HepG2 (cell line): ENCODE measurements around the gene ZFPL1. TPM values are rescaled to one million over a fixed set of nuclear protein-coding genes. Genes with fewer than 3 reads are reported as not detected.

ENCODE experiments used
- CC2D1A ChIP-seq: sonication (generic); formaldehyde crosslinking; IDR thresholded peaks from 2 replicates; pipeline ENCODE4 v1.8.1; 2023; ENCODE audit warnings: mild to moderate bottlenecking, missing genetic modification reagents
- MEIS1 ChIP-seq: sonication (generic); formaldehyde crosslinking; IDR thresholded peaks from 2 replicates; pipeline ENCODE4 v1.9.0; 2021; ENCODE audit warnings: mild to moderate bottlenecking, missing genetic modification reagents, moderate library complexity, borderline replicate concordance
- POLR2A ChIP-seq, 2 experiments: IDR thresholded peaks; 2 replicates each; pipeline ENCODE4 v1.6.1; 2011; ENCODE audit warnings: low read depth in 2 of 2, low read length in 2 of 2, mild to moderate bottlenecking in 1 of 2, moderate library complexity in 1 of 2; ENCODE audit not compliant: insufficient read depth in 1 of 2
- ZNF235 ChIP-seq: sonication (generic); formaldehyde crosslinking; IDR thresholded peaks from 2 replicates; pipeline ENCODE4 v1.8.1; 2023; ENCODE audit warnings: mild to moderate bottlenecking, missing genetic modification reagents, borderline replicate concordance
- polyA plus RNA-seq, 8 experiments: library from polyadenylated mRNA; depleted of rRNA in 3 of 8; stranded (reverse) in 7 of 8; unstranded in 1 of 8; fragments of >200 nt; fragmentation: Illumina TruSeq in 4 of 8; extraction: Trizol in 4 of 8; gene quantifications; 2 replicates each; pipeline versions ENCODE4 v1.2.1 to v1.2.3, GENCODE V29; 2011 to 2016; ENCODE audit warnings: low read depth in 4 of 8, missing spikeins in 1 of 8, mixed read lengths in 1 of 8; ENCODE audit not compliant: insufficient read depth in 1 of 8
- total RNA-seq, 5 experiments: library from RNA; depleted of rRNA; stranded (reverse); fragments of >200 nt; fragmentation: Illumina TruSeq; extraction: Trizol; gene quantifications; 2 replicates each; pipeline ENCODE4 v1.2.3, GENCODE V29; 2016; ENCODE audit warnings: low read depth in 1 of 5
- TF ChIP-seq, protein P1 (sequence below), 2 experiments: sonication (generic) in 1 of 2; formaldehyde crosslinking in 1 of 2; IDR thresholded peaks; 2 replicates each; pipeline versions ENCODE4 v1.6.1 to v1.9.0; 2014 to 2022; ENCODE audit warnings: antibody characterized with exemption in 1 of 2, borderline replicate concordance in 1 of 2, inconsistent platforms in 1 of 2, low read depth in 1 of 2, missing genetic modification reagents in 1 of 2
- TF ChIP-seq, protein P2 (sequence below): sonication (generic); formaldehyde crosslinking; IDR thresholded peaks from 2 replicates; pipeline ENCODE4 v1.8.0; 2023; ENCODE audit warnings: mild to moderate bottlenecking, missing genetic modification reagents

The ZFPL1 gene
- total and polyA plus RNA-seq, 2 of the 13 experiments (the other 11 are each of a cell fraction or from before 2014, with no cell fraction given) = 32.2 to 56.0 TPM

DNA sequence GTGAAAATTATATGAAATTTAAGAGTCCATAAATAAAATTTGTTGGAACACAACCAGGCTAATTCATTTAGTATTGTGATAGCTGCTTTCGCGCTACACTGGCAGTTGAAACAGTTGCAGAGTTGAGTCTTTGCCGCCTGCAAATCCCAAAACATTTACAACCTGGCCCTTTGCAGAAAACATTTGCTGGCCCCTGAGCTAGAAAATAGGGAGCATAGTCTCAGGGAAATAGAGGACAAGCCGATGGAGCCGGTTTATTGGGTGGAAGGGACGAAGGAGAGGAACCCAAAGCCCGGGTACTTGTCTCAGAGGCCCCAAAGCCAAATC lies 43.5 kb upstream of the ZFPL1 start (continued):
- TF ChIP-seq, protein P1, sequence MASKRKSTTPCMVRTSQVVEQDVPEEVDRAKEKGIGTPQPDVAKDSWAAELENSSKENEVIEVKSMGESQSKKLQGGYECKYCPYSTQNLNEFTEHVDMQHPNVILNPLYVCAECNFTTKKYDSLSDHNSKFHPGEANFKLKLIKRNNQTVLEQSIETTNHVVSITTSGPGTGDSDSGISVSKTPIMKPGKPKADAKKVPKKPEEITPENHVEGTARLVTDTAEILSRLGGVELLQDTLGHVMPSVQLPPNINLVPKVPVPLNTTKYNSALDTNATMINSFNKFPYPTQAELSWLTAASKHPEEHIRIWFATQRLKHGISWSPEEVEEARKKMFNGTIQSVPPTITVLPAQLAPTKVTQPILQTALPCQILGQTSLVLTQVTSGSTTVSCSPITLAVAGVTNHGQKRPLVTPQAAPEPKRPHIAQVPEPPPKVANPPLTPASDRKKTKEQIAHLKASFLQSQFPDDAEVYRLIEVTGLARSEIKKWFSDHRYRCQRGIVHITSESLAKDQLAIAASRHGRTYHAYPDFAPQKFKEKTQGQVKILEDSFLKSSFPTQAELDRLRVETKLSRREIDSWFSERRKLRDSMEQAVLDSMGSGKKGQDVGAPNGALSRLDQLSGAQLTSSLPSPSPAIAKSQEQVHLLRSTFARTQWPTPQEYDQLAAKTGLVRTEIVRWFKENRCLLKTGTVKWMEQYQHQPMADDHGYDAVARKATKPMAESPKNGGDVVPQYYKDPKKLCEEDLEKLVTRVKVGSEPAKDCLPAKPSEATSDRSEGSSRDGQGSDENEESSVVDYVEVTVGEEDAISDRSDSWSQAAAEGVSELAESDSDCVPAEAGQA (IDR thresholded peaks at IDR 0.05; ENCODE audit: low read depth) = no peak
- TF ChIP-seq, protein P1 (CRISPR knock-in tag; IDR thresholded peaks at IDR 0.05; ENCODE audit: borderline replicate concordance) = no peak
- TF ChIP-seq POLR2A (IDR thresholded peaks at IDR 0.05; ENCODE audit: insufficient read depth in 1 of 2, low read depth in 2 of 2, low read length in 2 of 2) (peak in 1 of 2 experiments; percentile 11; a peak in 1 of 4 replicates), CC2D1A (CRISPR knock-in tag) (no peak), ZNF235 (peak; percentile 8; the same call in 1 of the 2 replicates), MEIS1 (CRISPR knock-in tag) (0 out of 2 replicates have a peak, but pooled peaks have one; percentile 2)
- TF ChIP-seq, protein P2, sequence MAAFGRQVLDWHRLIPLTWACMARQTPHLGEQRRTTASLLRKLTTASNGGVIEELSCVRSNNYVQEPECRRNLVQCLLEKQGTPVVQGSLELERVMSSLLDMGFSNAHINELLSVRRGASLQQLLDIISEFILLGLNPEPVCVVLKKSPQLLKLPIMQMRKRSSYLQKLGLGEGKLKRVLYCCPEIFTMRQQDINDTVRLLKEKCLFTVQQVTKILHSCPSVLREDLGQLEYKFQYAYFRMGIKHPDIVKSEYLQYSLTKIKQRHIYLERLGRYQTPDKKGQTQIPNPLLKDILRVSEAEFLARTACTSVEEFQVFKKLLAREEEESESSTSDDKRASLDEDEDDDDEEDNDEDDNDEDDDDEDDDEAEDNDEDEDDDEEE = 0 out of 2 replicates have a peak, but pooled peaks have one; percentile 39
